HepG2 (cell line): Measurements from ENCODE around the gene C1orf159. TPM values are rescaled to one million over a fixed set of nuclear protein-coding genes. Genes with fewer than 3 reads are reported as not detected.

ENCODE experiments used
- BHLHE40 ChIP-seq: IDR thresholded peaks from 2 replicates; pipeline ENCODE4 v1.6.1; 2011; ENCODE audit warnings: low read length, improper control_type of control experiment
- IKZF1 ChIP-seq: fragments of 450-650 bp; IDR thresholded peaks from 2 replicates; pipeline ENCODE4 v1.7.1; 2016
- ISX ChIP-seq: sonication (generic); formaldehyde crosslinking; conservative IDR thresholded peaks from 2 replicates; pipeline ENCODE4 v1.5.0; 2020; ENCODE audit warnings: missing genetic modification reagents
- KDM6A ChIP-seq: IDR thresholded peaks from 2 replicates; pipeline ENCODE4 v1.6.1; 2016; ENCODE audit warnings: low read depth
- NCOA5 ChIP-seq: sonication (generic); formaldehyde crosslinking; IDR thresholded peaks from 2 replicates; pipeline ENCODE4 v1.4.0; 2020; ENCODE audit warnings: missing genetic modification reagents
- POLR2AphosphoS2 ChIP-seq: IDR thresholded peaks from 2 replicates; pipeline ENCODE4 v1.6.1; 2011; ENCODE audit warnings: low read depth, low read length, improper control_type of control experiment
- RCOR2 ChIP-seq: IDR thresholded peaks from 2 replicates; pipeline ENCODE4 v1.6.1; 2016; ENCODE audit warnings: missing biosample characterization, missing genetic modification reagents
- SALL2 ChIP-seq: sonication (generic); formaldehyde crosslinking; IDR thresholded peaks from 2 replicates; pipeline ENCODE4 v1.8.1; 2023; ENCODE audit warnings: mild to moderate bottlenecking, missing genetic modification reagents, inconsistent platforms
- SP140L ChIP-seq: sonication (generic); formaldehyde crosslinking; IDR thresholded peaks from 2 replicates; pipeline ENCODE4 v1.4.0; 2020; ENCODE audit warnings: missing genetic modification reagents, borderline replicate concordance
- TCF7L2 ChIP-seq: IDR thresholded peaks from 2 replicates; pipeline ENCODE4 v1.6.1; 2011; ENCODE audit warnings: mild to moderate bottlenecking, low read depth, low read length, moderate library complexity
- XBP1 ChIP-seq: sonication (generic); formaldehyde crosslinking; IDR thresholded peaks from 2 replicates; pipeline ENCODE4 v1.5.0; 2020; ENCODE audit warnings: missing genetic modification reagents
- ZFP36L2 ChIP-seq: sonication (generic); formaldehyde crosslinking; IDR thresholded peaks from 2 replicates; pipeline ENCODE4 v1.4.0; 2020; ENCODE audit warnings: missing genetic modification reagents
- ZNF33A ChIP-seq: sonication (generic); formaldehyde crosslinking; IDR thresholded peaks from 2 replicates; pipeline ENCODE4 v1.5.1; 2020; ENCODE audit warnings: missing genetic modification reagents, mild to moderate bottlenecking, moderate library complexity, borderline replicate concordance
- ZNF589 ChIP-seq: sonication (generic); formaldehyde crosslinking; conservative IDR thresholded peaks from 2 replicates; pipeline ENCODE4 v1.8.0; 2022; ENCODE audit warnings: mild to moderate bottlenecking, moderate library complexity, missing genetic modification reagents
- ZNF841 ChIP-seq: sonication (generic); formaldehyde crosslinking; IDR thresholded peaks from 2 replicates; pipeline ENCODE4 v1.8.1; 2023; ENCODE audit warnings: missing genetic modification reagents, borderline replicate concordance
- ZSCAN20 ChIP-seq: sonication (generic); formaldehyde crosslinking; IDR thresholded peaks from 2 replicates; pipeline ENCODE4 v1.4.0; 2020; ENCODE audit warnings: missing genetic modification reagents, mild to moderate bottlenecking, borderline replicate concordance
- polyA plus RNA-seq, 8 experiments: library from polyadenylated mRNA; depleted of rRNA in 3 of 8; stranded (reverse) in 7 of 8; unstranded in 1 of 8; fragments of >200 nt; fragmentation: Illumina TruSeq in 4 of 8; extraction: Trizol in 4 of 8; gene quantifications; 2 replicates each; pipeline versions ENCODE4 v1.2.1 to v1.2.3, GENCODE V29; 2011 to 2016; ENCODE audit warnings: low read depth in 4 of 8, missing spikeins in 1 of 8, mixed read lengths in 1 of 8; ENCODE audit not compliant: insufficient read depth in 1 of 8
- total RNA-seq, 5 experiments: library from RNA; depleted of rRNA; stranded (reverse); fragments of >200 nt; fragmentation: Illumina TruSeq; extraction: Trizol; gene quantifications; 2 replicates each; pipeline ENCODE4 v1.2.3, GENCODE V29; 2016; ENCODE audit warnings: low read depth in 1 of 5
- TF ChIP-seq, protein P1 (sequence below): IDR thresholded peaks from 2 replicates; pipeline ENCODE4 v1.6.1; 2016; ENCODE audit warnings: mild to moderate bottlenecking
- TF ChIP-seq, protein P2 (sequence below): sonication (generic); formaldehyde crosslinking; IDR thresholded peaks from 2 replicates; pipeline ENCODE4 v1.4.0; 2020; ENCODE audit warnings: low read depth, mild to moderate bottlenecking, missing genetic modification reagents
- TF ChIP-seq, protein P3 (sequence below): sonication (generic); formaldehyde crosslinking; IDR thresholded peaks from 2 replicates; pipeline ENCODE4 v1.8.0; 2022; ENCODE audit warnings: low read depth, missing genetic modification reagents
- TF ChIP-seq, protein P4 (sequence below): sonication (generic); formaldehyde crosslinking; IDR thresholded peaks from 2 replicates; pipeline ENCODE4 v1.4.0; 2020; ENCODE audit warnings: mild to moderate bottlenecking, missing genetic modification reagents
- TF ChIP-seq, protein P5 (sequence below): sonication (generic); formaldehyde crosslinking; IDR thresholded peaks from 2 replicates; pipeline ENCODE4 v1.4.0; 2020; ENCODE audit warnings: low read depth, missing genetic modification reagents

The C1orf159 gene
- total and polyA plus RNA-seq, 2 of the 13 experiments (the other 11 are each of a cell fraction or from before 2014, with no cell fraction given), result 3.8 to 6.7 TPM

DNA sequence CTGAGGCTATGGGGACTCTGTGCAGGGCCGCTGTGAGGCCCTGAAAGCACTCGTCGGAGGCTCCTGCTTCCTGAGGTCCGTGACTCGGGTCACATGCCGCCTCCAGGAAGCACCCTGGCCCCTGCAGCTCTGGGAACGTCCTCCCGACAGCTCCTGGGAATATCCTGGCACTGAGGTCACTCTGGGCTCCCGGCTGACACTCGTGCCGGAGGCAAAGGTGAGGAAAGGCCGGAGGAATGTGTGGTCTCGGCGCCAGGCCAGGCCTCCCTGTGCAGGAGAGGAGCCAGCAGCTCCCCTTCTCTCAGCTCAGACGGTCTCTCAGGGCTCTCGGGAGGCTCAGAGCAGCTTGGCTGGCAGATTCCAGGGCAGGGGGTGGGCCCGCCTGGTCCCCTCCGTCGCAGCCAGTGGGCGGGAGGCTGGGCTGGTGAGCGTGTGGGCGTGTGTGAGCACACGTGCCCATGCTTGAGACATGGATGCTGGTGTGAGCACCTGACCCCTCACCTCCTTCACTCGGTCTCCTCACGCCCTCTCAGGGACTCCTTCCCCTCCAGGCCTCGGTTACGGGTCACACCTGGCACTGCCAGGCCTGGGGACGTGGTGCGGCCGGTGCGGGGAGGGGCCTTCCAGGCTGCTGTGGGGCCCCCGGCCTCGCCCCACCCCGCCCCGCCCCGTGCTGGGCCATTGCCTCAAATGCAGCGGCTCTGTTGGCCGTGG, 36.3 kb downstream of the C1orf159 start (continued):
- TF ChIP-seq ZNF33A (no peak), NCOA5 (CRISPR knock-in tag) (no peak), ISX (CRISPR knock-in tag) (no peak), XBP1 (no peak), IKZF1 (no peak), RCOR2 (no peak), TCF7L2 (no peak), SP140L (CRISPR knock-in tag) (no peak), ZSCAN20 (CRISPR knock-in tag) (no peak), BHLHE40 (peak; percentile 89), POLR2AphosphoS2 (no peak), ZNF589 (CRISPR knock-in tag) (0 out of 2 replicates have a peak, but pooled peaks have one; percentile 44), ZFP36L2 (no peak), ZNF841 (CRISPR knock-in tag) (no peak), KDM6A (no peak), SALL2 (CRISPR knock-in tag) (peak; percentile 32; the same call in 1 of the 2 replicates)
- TF ChIP-seq, protein P1, sequence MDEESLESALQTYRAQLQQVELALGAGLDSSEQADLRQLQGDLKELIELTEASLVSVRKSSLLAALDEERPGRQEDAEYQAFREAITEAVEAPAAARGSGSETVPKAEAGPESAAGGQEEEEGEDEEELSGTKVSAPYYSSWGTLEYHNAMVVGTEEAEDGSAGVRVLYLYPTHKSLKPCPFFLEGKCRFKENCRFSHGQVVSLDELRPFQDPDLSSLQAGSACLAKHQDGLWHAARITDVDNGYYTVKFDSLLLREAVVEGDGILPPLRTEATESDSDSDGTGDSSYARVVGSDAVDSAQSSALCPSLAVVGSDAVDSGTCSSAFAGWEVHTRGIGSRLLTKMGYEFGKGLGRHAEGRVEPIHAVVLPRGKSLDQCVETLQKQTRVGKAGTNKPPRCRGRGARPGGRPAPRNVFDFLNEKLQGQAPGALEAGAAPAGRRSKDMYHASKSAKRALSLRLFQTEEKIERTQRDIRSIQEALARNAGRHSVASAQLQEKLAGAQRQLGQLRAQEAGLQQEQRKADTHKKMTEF (CRISPR knock-in tag), result peak; percentile 75; the same call in 1 of the 2 replicates
- TF ChIP-seq, protein P2, sequence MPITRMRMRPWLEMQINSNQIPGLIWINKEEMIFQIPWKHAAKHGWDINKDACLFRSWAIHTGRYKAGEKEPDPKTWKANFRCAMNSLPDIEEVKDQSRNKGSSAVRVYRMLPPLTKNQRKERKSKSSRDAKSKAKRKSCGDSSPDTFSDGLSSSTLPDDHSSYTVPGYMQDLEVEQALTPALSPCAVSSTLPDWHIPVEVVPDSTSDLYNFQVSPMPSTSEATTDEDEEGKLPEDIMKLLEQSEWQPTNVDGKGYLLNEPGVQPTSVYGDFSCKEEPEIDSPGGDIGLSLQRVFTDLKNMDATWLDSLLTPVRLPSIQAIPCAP, result no peak
- TF ChIP-seq, protein P3, sequence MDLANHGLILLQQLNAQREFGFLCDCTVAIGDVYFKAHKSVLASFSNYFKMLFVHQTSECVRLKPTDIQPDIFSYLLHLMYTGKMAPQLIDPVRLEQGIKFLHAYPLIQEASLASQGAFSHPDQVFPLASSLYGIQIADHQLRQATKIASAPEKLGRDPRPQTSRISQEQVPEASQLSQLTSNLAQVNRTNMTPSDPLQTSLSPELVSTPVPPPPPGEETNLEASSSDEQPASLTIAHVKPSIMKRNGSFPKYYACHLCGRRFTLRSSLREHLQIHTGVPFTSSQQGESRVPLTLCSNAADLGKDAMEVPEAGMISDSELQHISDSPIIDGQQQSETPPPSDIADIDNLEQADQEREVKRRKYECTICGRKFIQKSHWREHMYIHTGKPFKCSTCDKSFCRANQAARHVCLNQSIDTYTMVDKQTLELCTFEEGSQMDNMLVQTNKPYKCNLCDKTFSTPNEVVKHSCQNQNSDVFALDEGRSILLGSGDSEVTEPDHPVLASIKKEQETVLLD (CRISPR knock-in tag), result peak; percentile 23; the same call in 1 of the 2 replicates
- TF ChIP-seq, protein P4, sequence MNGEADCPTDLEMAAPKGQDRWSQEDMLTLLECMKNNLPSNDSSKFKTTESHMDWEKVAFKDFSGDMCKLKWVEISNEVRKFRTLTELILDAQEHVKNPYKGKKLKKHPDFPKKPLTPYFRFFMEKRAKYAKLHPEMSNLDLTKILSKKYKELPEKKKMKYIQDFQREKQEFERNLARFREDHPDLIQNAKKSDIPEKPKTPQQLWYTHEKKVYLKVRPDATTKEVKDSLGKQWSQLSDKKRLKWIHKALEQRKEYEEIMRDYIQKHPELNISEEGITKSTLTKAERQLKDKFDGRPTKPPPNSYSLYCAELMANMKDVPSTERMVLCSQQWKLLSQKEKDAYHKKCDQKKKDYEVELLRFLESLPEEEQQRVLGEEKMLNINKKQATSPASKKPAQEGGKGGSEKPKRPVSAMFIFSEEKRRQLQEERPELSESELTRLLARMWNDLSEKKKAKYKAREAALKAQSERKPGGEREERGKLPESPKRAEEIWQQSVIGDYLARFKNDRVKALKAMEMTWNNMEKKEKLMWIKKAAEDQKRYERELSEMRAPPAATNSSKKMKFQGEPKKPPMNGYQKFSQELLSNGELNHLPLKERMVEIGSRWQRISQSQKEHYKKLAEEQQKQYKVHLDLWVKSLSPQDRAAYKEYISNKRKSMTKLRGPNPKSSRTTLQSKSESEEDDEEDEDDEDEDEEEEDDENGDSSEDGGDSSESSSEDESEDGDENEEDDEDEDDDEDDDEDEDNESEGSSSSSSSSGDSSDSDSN (CRISPR knock-in tag), result peak; percentile 91
- TF ChIP-seq, protein P5, sequence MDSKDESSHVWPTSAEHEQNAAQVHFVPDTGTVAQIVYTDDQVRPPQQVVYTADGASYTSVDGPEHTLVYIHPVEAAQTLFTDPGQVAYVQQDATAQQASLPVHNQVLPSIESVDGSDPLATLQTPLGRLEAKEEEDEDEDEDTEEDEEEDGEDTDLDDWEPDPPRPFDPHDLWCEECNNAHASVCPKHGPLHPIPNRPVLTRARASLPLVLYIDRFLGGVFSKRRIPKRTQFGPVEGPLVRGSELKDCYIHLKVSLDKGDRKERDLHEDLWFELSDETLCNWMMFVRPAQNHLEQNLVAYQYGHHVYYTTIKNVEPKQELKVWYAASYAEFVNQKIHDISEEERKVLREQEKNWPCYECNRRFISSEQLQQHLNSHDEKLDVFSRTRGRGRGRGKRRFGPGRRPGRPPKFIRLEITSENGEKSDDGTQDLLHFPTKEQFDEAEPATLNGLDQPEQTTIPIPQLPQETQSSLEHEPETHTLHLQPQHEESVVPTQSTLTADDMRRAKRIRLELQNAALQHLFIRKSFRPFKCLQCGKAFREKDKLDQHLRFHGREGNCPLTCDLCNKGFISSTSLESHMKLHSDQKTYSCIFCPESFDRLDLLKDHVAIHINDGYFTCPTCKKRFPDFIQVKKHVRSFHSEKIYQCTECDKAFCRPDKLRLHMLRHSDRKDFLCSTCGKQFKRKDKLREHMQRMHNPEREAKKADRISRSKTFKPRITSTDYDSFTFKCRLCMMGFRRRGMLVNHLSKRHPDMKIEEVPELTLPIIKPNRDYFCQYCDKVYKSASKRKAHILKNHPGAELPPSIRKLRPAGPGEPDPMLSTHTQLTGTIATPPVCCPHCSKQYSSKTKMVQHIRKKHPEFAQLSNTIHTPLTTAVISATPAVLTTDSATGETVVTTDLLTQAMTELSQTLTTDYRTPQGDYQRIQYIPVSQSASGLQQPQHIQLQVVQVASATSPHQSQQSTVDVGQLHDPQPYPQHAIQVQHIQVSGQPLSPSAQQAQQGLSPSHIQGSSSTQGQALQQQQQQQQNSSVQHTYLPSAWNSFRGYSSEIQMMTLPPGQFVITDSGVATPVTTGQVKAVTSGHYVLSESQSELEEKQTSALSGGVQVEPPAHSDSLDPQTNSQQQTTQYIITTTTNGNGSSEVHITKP (CRISPR knock-in tag), result no peak
